WI38 (cell line): ENCODE results near the gene LDB2.

Experiments used
- H3K4me3 ChIP-seq: 2 replicates; pipeline ENCODE4 v1.5.1; 2011; ENCODE audit warnings: low read depth, mild to moderate bottlenecking, control low read depth, low read length
- TF ChIP-seq, protein P1 (sequence below): IDR thresholded peaks from 2 replicates; pipeline ENCODE4 v1.5.1; 2012; ENCODE audit warnings: low read depth, mild to moderate bottlenecking, control low read depth, low read length

LDB2 gene

DNA sequence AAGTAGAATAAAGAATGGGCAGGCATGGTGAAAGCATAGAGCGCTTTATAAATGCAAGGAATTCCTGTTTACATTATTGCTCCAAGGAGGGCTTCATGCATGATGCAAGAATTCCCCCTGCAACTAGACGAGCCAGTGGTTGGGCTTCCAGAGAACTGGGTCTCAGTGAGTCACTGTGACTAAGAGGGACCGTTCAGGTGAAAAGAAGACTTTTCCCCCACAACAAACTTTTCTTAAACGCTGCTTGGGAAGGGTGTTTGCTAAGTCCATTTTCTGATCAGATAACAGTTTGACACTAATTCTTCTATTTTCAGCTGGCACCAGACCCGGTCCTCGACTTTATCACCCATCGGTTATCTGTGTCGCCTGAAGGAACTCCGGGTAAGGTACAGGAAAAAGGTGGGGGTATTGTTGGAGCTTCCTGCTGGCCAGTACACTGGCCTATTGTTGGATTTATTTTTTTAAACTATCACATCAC lies 40.1 kb downstream of the LDB2 start:
- TF ChIP-seq, protein P1, sequence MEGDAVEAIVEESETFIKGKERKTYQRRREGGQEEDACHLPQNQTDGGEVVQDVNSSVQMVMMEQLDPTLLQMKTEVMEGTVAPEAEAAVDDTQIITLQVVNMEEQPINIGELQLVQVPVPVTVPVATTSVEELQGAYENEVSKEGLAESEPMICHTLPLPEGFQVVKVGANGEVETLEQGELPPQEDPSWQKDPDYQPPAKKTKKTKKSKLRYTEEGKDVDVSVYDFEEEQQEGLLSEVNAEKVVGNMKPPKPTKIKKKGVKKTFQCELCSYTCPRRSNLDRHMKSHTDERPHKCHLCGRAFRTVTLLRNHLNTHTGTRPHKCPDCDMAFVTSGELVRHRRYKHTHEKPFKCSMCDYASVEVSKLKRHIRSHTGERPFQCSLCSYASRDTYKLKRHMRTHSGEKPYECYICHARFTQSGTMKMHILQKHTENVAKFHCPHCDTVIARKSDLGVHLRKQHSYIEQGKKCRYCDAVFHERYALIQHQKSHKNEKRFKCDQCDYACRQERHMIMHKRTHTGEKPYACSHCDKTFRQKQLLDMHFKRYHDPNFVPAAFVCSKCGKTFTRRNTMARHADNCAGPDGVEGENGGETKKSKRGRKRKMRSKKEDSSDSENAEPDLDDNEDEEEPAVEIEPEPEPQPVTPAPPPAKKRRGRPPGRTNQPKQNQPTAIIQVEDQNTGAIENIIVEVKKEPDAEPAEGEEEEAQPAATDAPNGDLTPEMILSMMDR: no peak
- H3K4me3 ChIP-seq: peak overlapping the region; percentile 28; the same call in 1 of the 2 replicates

DNA sequence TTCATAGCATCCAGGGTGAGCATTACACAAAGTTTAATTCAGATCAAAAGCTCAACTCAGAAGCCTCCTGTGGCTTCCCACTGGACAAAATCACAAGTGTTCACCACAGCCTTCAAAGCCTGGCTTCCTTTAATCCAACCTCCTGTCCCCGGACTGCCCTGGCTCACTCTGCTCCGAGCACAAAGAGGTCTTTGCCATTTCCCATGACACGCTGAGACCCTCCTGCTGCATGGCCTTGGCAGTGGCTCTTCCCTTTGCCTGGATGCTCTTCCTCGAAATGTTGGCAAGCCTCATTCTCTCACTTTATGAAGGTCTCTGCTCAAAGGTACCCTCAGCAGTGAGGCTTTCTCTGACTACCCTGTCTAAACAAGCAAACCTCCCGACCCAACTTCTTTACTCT lies 41.0 kb downstream of the LDB2 start:
- no peak overlapping the region for H3K4me3 ChIP-seq
- TF ChIP-seq, protein P1: no peak

DNA sequence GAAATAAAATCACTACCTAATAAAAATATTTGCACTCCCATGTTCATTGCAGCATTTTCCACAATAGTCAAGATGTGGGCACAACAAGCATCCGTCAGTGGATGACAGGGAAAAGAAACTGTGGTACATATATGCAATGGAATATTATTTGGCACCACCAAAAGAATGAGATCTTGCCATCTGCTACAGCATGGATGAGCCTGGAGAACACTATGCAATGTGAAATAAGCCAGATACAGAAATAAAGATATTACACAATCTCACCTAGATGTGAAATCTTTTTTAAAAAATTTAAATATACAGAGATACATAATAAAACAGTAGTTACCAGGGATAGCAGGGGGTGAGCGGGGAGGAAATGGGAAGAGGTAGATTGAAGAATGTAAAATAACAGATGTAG lies 44.8 kb downstream of the LDB2 start:
- no peak overlapping the region for H3K4me3 ChIP-seq
- TF ChIP-seq, protein P1: no peak

DNA sequence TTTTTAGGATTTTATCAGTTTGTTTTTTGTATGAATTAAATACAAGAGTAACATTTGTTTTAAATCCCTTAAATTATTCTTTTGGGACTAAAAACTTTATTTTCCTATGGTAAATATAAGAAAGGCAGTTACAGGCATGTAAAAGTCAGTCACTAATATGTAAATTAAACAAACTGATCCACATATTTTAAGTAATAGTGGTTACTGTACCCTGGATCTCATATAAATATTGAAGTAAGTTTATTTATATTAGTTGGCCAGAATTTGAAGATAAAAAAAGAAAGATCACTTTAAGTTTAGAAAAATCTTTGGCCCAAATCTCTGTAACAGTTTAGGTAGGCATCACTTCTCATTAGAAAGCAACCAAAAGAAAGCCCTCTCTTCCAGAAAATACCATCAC lies 45.8 kb downstream of the LDB2 start:
- TF ChIP-seq, protein P1: no peak
- H3K4me3 ChIP-seq: no peak overlapping the region

DNA sequence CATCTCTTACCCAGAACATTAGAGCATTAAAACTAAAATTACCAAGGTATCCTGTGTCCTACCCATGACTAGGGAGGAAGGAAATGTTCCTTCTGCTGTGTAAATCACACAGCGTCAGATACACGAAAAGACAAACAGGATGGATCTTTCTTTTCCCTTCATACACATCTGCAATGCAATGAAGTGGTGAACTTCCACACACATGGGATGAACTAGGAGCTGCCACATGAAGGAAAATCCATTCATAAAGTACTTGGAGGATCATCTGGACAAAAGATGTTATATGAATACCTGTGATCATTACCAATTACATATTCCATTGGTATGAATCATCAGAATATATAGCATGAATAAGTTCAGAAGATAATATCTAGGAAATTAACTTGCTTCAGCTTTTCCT lies 46.2 kb downstream of the LDB2 start:
- H3K4me3 ChIP-seq: no peak overlapping the region
- TF ChIP-seq, protein P1: no peak

DNA sequence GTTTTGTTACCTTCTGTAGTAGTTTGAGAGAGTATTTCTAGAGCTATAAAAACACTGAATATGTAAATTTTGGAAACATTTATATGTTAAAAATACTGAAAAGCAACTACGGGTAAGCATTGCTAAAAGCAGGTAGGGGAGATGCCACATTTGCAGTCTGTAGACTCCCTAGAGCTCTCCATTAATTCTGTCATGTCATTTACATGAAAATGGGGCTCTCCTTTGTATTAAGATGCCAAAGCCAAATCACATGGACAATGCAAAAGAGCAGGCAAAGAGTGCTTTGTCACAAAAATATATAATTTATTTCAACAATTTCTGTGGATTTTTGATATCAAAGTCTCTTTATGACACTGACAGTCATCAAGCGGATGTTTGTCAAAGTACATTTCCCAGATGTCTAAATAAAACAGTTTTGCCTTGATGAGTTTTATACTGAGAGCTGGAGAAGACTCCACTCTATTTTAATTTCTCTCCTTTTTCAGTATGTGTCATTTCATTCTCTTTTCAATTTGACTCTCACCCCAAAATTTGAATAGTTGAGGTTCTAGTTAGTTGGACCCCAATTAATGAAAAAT lies 51.8 kb downstream of the LDB2 start:
- TF ChIP-seq, protein P1: no peak
- H3K4me3 ChIP-seq: no peak overlapping the region

DNA sequence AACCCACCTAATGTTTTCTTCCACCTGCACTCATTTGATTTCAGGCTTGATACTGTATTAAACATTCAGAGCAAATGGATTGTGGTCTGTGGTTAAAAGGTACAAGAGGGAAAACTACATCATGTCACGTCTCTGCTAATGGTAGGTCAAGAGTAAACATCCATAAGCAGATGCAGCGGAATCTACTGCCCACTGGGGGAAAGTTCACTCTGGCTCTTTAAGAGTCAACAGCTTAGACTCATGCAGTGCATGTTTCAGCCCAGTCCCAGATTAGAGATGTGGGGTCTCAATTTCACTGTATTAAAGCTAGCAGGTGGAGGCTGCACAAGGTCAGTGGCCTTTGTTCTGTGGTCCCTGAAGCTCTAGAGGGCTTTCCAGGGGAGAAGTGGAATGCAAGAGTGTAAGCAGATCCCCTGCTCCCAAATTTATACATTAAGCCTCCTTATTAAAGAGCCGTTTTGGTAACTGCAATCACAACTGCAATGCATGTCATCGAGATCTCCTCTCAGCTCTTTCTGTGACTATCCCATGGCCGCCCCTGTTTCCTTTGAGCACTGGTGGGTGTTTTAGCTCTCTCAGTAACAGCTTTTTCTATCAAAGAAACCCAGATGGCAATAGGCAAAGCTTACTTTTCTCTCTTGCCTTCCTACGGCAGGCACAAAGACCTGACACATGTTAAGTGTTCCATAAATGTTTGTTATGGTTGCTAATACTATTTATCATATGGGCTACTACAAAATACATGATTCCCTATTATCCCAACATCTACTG lies 53.4 kb downstream of the LDB2 start:
- H3K4me3 ChIP-seq: peak overlapping the region; percentile 24
- TF ChIP-seq, protein P1: no peak
